ENCODE data around the gene INO80C.

INO80C gene

GRCh38 chr18:35444636-35445035, 53.1 kb downstream of the INO80C start:
- Histone ChIP-seq H3K36me3 (replicated peaks; ENCODE audit: insufficient read depth, low read length) (no peaks in the 10 kb centered on the region), H3K27ac (ENCODE audit: low read length) (no peak overlapping the region), H3K4me3 (ENCODE audit: low read length) (no peak overlapping the region), H3K9ac (ENCODE audit: low read length) (no peak overlapping the region), H3K9me2 (replicated peaks; ENCODE audit: insufficient read depth, low read length) (no peaks in the 10 kb centered on the region), H3K9me3 (replicated peaks; ENCODE audit: insufficient read depth, low read length) (no peaks in the 10 kb centered on the region), H3K4me2 (ENCODE audit: low read depth, low read length) (no peak overlapping the region), H3K27me3 (replicated peaks; ENCODE audit: insufficient read depth, low read length) (no peaks in the 10 kb centered on the region), H2AFZ (ENCODE audit: low read length) (no peak overlapping the region), H3K4me1 (ENCODE audit: low read length) (no peaks in the 10 kb centered on the region), H4K20me1 (ENCODE audit: insufficient read depth, low read length) (no peaks in the 10 kb centered on the region), H3K79me2 (ENCODE audit: low read length) (no peaks in the 10 kb centered on the region), H3F3A (ENCODE audit: insufficient read depth, low read length) (no peaks in the 10 kb centered on the region)
- DNase-seq: no peak
- TF ChIP-seq, protein P1, sequence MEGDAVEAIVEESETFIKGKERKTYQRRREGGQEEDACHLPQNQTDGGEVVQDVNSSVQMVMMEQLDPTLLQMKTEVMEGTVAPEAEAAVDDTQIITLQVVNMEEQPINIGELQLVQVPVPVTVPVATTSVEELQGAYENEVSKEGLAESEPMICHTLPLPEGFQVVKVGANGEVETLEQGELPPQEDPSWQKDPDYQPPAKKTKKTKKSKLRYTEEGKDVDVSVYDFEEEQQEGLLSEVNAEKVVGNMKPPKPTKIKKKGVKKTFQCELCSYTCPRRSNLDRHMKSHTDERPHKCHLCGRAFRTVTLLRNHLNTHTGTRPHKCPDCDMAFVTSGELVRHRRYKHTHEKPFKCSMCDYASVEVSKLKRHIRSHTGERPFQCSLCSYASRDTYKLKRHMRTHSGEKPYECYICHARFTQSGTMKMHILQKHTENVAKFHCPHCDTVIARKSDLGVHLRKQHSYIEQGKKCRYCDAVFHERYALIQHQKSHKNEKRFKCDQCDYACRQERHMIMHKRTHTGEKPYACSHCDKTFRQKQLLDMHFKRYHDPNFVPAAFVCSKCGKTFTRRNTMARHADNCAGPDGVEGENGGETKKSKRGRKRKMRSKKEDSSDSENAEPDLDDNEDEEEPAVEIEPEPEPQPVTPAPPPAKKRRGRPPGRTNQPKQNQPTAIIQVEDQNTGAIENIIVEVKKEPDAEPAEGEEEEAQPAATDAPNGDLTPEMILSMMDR (IDR thresholded peaks at IDR 0.05; ENCODE audit: low read length): no peak
- TF ChIP-seq EZH2 (optimal IDR thresholded peaks at IDR 0.05; ENCODE audit: low read depth, low read length): no peak
- no peak for TF ChIP-seq EZH2phosphoT487 (IDR thresholded peaks at IDR 0.05; ENCODE audit: low read length)

DNA sequence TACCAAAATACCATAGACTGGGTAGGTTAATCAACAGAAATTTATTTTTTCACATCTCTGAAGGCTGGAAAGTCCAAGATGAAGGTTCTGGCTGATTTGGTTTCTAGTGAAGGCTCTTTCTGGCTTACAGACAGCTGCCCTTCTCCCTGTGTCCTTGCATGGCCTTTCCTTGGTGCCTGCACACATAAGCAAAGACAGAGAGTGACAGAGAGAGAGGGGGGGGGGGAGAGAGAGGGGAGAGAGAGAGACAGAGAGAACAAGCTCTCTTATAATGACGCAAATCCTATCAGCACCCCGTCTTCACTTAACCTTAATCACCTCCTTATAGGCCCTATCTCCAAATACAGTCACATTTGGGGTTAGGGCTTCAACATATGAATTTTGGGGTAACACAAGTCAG, 53.9 kb downstream of the INO80C start:
- no peaks in the 10 kb centered on the region for H3K36me3 ChIP-seq (replicated peaks; ENCODE audit: insufficient read depth, low read length)
- H3K27ac ChIP-seq (ENCODE audit: low read length): no peak overlapping the region
- H3F3A ChIP-seq (ENCODE audit: insufficient read depth, low read length): no peaks in the 10 kb centered on the region
- no peaks in the 10 kb centered on the region for H4K20me1 ChIP-seq (ENCODE audit: insufficient read depth, low read length)
- no peak for DNase-seq
- no peaks in the 10 kb centered on the region for H3K9me2 ChIP-seq (replicated peaks; ENCODE audit: insufficient read depth, low read length)
- no peaks in the 10 kb centered on the region for H3K4me1 ChIP-seq (ENCODE audit: low read length)
- H3K9ac ChIP-seq (ENCODE audit: low read length): no peak overlapping the region
- no peak overlapping the region for H2AFZ ChIP-seq (ENCODE audit: low read length)
- no peaks in the 10 kb centered on the region for H3K27me3 ChIP-seq (replicated peaks; ENCODE audit: insufficient read depth, low read length)
- TF ChIP-seq EZH2phosphoT487 (IDR thresholded peaks at IDR 0.05; ENCODE audit: low read length) (no peak), EZH2 (optimal IDR thresholded peaks at IDR 0.05; ENCODE audit: low read depth, low read length) (no peak)
- TF ChIP-seq, protein P1 (IDR thresholded peaks at IDR 0.05; ENCODE audit: low read length): no peak
- H3K4me2 ChIP-seq (ENCODE audit: low read depth, low read length): no peak overlapping the region
- no peak overlapping the region for H3K4me3 ChIP-seq (ENCODE audit: low read length)
- no peaks in the 10 kb centered on the region for H3K9me3 ChIP-seq (replicated peaks; ENCODE audit: insufficient read depth, low read length)
- H3K79me2 ChIP-seq (ENCODE audit: low read length): no peaks in the 10 kb centered on the region

DNA sequence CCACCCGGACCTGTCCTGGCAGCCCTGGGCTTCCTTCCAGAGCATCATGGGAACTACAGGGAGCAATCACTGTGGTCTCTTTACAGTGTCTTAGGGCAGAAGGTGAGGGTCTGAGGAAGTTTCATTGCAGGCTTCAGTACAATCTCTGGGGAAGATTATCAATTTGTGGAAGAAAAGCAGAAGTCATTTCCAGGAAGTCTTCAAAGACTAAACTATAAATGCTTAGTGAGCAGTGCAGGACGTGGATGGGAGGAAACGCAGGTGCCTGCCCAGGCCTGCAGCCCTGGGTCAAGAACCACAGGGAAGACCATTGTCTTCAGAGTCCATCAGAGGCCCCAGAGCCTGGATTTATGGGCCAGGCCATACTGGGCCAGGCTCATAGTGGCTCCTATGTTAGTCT, 54.3 kb downstream of the INO80C start:
- no peaks in the 10 kb centered on the region for H3K9me3 ChIP-seq (replicated peaks; ENCODE audit: insufficient read depth, low read length)
- H3K4me2 ChIP-seq (ENCODE audit: low read depth, low read length): no peak overlapping the region
- H2AFZ ChIP-seq (ENCODE audit: low read length): no peak overlapping the region
- no peak overlapping the region for H3K4me3 ChIP-seq (ENCODE audit: low read length)
- H3F3A ChIP-seq (ENCODE audit: insufficient read depth, low read length): no peaks in the 10 kb centered on the region
- TF ChIP-seq EZH2phosphoT487 (IDR thresholded peaks at IDR 0.05; ENCODE audit: low read length) (no peak), EZH2 (optimal IDR thresholded peaks at IDR 0.05; ENCODE audit: low read depth, low read length) (no peak)
- TF ChIP-seq, protein P1 (IDR thresholded peaks at IDR 0.05; ENCODE audit: low read length): no peak
- no peaks in the 10 kb centered on the region for H3K36me3 ChIP-seq (replicated peaks; ENCODE audit: insufficient read depth, low read length)
- no peaks in the 10 kb centered on the region for H4K20me1 ChIP-seq (ENCODE audit: insufficient read depth, low read length)
- no peaks in the 10 kb centered on the region for H3K79me2 ChIP-seq (ENCODE audit: low read length)
- no peaks in the 10 kb centered on the region for H3K27me3 ChIP-seq (replicated peaks; ENCODE audit: insufficient read depth, low read length)
- no peak overlapping the region for H3K9ac ChIP-seq (ENCODE audit: low read length)
- DNase-seq: no peak
- H3K9me2 ChIP-seq (replicated peaks; ENCODE audit: insufficient read depth, low read length): no peaks in the 10 kb centered on the region
- H3K27ac ChIP-seq (ENCODE audit: low read length): no peak overlapping the region
- no peaks in the 10 kb centered on the region for H3K4me1 ChIP-seq (ENCODE audit: low read length)
